Ascending aorta (tissue), 2 donors: ENCODE data around the gene BIRC2. TPM values are rescaled to one million over a fixed set of nuclear protein-coding genes. Genes with fewer than 3 reads are reported as not detected.

Experiments
- DNase-seq, 2 donors: peaks; one replicate each; pipeline ENCODE4 v3.0.0-alpha.2; 2019; ENCODE audit warnings: low spot score in 2 of 2
- H3K27ac ChIP-seq, 2 donors: fragments of 200-600 bp; sonication (generic); one replicate each; pipeline ENCODE4 v1.5.1; 2016 to 2017; ENCODE audit warnings: mild to moderate bottlenecking in 1 of 2
- H3K27me3 ChIP-seq: fragments of 200-600 bp; sonication (generic); one replicate; pipeline ENCODE4 v1.5.1; 2017
- H3K36me3 ChIP-seq, 2 donors: fragments of 200-600 bp; sonication (generic); one replicate each; pipeline ENCODE4 v1.5.1; 2016
- H3K4me1 ChIP-seq, 2 donors: fragments of 200-600 bp; sonication (generic); one replicate each; pipeline ENCODE4 v1.5.1; 2016 to 2017; ENCODE audit warnings: mild to moderate bottlenecking in 1 of 2
- H3K4me3 ChIP-seq, 2 donors: fragments of 200-600 bp; sonication (generic); one replicate each; pipeline ENCODE4 v1.5.1; 2016 to 2017; ENCODE audit warnings: mild to moderate bottlenecking in 1 of 2
- H3K9me3 ChIP-seq, 2 donors: fragments of 200-600 bp; sonication (generic); one replicate each; pipeline ENCODE4 v1.5.1; 2016
- intact Hi-C: fragments of 100-400 bp; cut with DNase I; formaldehyde crosslinking; loops from one replicate; pipeline ENCODE4 v1.15.1; 2023
- total RNA-seq: library from RNA; depleted of rRNA; stranded (reverse); fragments of >200 nt; gene quantifications from one replicate; pipeline ENCODE4 v1.1.0, GENCODE V29; 2016
- TF ChIP-seq, protein P1 (sequence below), 3 experiments: fragments of 200-600 bp in 2 of 3; fragments of 450-650 bp in 1 of 3; sonication (generic) in 2 of 3; IDR thresholded peaks; one replicate each; pipeline ENCODE4 v1.5.1; 2016 to 2019; ENCODE audit warnings: antibody characterized with exemption in 3 of 3, mild to moderate bottlenecking in 1 of 3, moderate library complexity in 1 of 3

Gene BIRC2
- total RNA-seq, 1 donor from 2014 or later: 27.7 TPM

DNA sequence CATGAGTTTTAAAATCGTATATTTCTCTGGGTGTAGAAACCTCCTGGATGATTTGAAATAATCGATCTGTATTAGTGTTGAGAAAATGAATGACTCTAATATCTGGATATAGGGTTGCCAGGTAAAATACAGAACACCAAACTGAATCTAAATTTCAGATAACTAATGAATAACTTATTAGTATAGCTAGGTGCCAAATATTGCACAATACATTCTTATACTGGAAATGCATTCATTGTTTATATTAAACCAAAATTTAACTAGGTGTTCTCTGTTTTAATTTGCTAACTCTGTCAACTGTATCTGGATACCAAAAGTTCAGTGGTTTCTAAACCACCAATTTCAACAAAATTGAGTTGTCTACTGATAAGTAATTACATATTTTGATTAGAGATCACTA, 32.2 kb upstream of the BIRC2 start:
- Histone ChIP-seq H3K36me3 (no peaks in the 10 kb centered on the region), H3K27ac (no peak overlapping the region), H3K4me1 (peaks cover 0 to 6% of the 10 kb centered on the region in 2 donors), H3K9me3 (no peaks in the 10 kb centered on the region), H3K27me3 (no peaks in the 10 kb centered on the region), H3K4me3 (no peak overlapping the region)
- DNase-seq: no peak
- TF ChIP-seq, protein P1, sequence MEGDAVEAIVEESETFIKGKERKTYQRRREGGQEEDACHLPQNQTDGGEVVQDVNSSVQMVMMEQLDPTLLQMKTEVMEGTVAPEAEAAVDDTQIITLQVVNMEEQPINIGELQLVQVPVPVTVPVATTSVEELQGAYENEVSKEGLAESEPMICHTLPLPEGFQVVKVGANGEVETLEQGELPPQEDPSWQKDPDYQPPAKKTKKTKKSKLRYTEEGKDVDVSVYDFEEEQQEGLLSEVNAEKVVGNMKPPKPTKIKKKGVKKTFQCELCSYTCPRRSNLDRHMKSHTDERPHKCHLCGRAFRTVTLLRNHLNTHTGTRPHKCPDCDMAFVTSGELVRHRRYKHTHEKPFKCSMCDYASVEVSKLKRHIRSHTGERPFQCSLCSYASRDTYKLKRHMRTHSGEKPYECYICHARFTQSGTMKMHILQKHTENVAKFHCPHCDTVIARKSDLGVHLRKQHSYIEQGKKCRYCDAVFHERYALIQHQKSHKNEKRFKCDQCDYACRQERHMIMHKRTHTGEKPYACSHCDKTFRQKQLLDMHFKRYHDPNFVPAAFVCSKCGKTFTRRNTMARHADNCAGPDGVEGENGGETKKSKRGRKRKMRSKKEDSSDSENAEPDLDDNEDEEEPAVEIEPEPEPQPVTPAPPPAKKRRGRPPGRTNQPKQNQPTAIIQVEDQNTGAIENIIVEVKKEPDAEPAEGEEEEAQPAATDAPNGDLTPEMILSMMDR (IDR thresholded peaks at IDR 0.05): no peak
- intact Hi-C loops: no loop called here

DNA sequence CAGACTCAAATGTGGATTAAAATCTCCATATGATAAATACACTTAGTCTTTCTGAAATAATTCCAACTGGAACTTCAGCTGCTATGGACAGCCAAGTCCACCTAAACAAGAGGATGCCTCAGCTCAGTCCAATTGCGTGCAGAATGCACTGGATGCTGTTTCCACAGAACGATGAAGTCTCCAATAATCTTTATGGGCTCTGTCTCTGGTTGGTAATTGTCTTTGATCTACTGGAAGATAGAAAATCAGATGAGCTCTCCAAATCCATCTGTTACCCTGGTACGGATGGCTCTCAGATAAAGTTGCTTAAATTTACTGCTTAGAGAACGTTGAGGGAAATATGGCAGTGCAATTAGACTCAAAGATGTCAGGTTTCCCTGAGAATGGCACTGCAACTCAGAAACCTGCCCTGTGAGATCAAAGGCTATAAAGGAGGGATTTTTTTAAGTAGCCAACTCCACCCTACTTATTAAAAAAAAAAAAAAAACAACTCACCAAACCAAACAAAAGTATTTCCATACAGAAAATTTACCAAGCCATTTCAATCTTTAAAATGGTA, 30.6 kb upstream of the BIRC2 start:
- Histone ChIP-seq H3K36me3 (no peaks in the 10 kb centered on the region), H3K27me3 (no peaks in the 10 kb centered on the region), H3K27ac (peak overlapping the region; percentile 61 to 68), H3K9me3 (no peaks in the 10 kb centered on the region), H3K4me1 (peaks cover 0 to 6% of the 10 kb centered on the region in 2 donors), H3K4me3 (peak overlapping the region; percentile 54 to 76)
- TF ChIP-seq, protein P1 (IDR thresholded peaks at IDR 0.05): no peak
- intact Hi-C loops: loop anchor here (2.0 kb wide), 2 partner anchors 28 to 30 kb away; partner anchors contain the start of gene BIRC2
- DNase-seq: no peak

DNA sequence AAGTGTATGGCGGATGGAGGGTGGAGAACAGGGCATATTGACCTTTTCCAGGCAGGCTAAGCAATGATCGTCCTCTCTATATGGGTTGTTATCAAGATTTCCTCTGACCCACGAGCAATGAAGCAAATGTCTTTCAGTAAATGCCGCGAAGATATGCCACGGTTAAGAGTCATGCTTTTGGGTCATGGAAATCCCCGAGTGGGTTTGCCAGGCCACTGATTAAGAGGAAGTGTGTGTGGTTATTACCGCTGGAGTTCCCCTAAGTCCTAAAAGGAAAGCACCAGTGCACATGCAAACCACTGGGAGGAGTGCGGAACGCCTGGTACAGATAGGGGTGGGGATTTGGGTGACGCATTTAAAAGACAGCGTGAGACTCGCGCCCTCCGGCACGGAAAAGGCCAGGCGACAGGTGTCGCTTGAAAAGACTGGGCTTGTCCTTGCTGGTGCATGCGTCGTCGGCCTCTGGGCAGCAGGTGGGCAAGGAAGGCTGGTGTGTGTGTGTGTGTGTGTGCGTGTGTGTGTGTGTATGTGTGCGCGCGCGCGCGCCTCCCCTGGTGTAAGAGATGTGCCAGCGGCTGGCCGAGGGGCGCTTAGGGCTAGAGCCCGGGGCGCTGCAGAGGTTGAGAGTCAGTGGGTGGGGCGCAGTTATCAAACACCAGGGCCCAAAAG, 29.8 kb upstream of the BIRC2 start, which contains the start of gene BIRC3:
Gene BIRC3 (plus strand): TSS at position 386 of the 669 bp plus-strand sequence. CDS start 7,026 bp downstream, outside the sequence.
- intact Hi-C loops: loop anchor here (2.0 kb wide), 2 partner anchors 28 to 30 kb away; partner anchors contain the start of gene BIRC2
- Histone ChIP-seq H3K4me1 (peaks cover 0 to 5% of the 10 kb centered on the region in 2 donors), H3K36me3 (no peaks in the 10 kb centered on the region), H3K27me3 (no peaks in the 10 kb centered on the region), H3K27ac (peak within 1 kb of the TSS; percentile 61 to 68), H3K4me3 (peak within 1 kb of the TSS; percentile 54 to 76), H3K9me3 (no peaks in the 10 kb centered on the region)
- TF ChIP-seq, protein P1 (IDR thresholded peaks at IDR 0.05): peak; percentile 34 to 36 (median 34)
- peak; percentile 80 to 94 for DNase-seq

GRCh38 chr11:102317768-102318103, 29.3 kb upstream of the BIRC2 start:
- peak overlapping the region; percentile 54 to 76 for H3K4me3 ChIP-seq
- intact Hi-C loops: loop anchor here (2.0 kb wide), 2 partner anchors 29 kb away; partner anchors contain the start of gene BIRC2
- no peaks in the 10 kb centered on the region for H3K36me3 ChIP-seq
- TF ChIP-seq, protein P1 (IDR thresholded peaks at IDR 0.05): no peak
- peaks cover 0 to 4% of the 10 kb centered on the region in 2 donors for H3K4me1 ChIP-seq
- peak overlapping the region; percentile 61 to 68 for H3K27ac ChIP-seq
- no peaks in the 10 kb centered on the region for H3K27me3 ChIP-seq
- no peaks in the 10 kb centered on the region for H3K9me3 ChIP-seq
- DNase-seq: no peak

- TF ChIP-seq, protein P1 (IDR thresholded peaks at IDR 0.05): no peak
- peak overlapping the region; percentile 41 to 44 for H3K27ac ChIP-seq
Measured at GRCh38 chr11:102318469-102318868, 28.5 kb upstream of the BIRC2 start.

More at GRCh38 chr11:102318469-102318868, 28.5 kb upstream of the BIRC2 start:
- no peak for DNase-seq
- peak overlapping the region in 1 of 2 donors; percentile 76 for H3K4me3 ChIP-seq
- intact Hi-C loops: no loop called here
- H3K27me3 ChIP-seq: no peaks in the 10 kb centered on the region
- no peaks in the 10 kb centered on the region for H3K36me3 ChIP-seq
- H3K9me3 ChIP-seq: no peaks in the 10 kb centered on the region
- peaks cover 0 to 8% of the 10 kb centered on the region in 2 donors for H3K4me1 ChIP-seq
